HG03558 (cell line): Measurements from ENCODE around the gene EDN3.

ENCODE experiments used
- ATAC-seq: cut with Tn5 transposase; IDR thresholded peaks from one replicate; pipeline ENCODE4 v1.9.1; 2021; ENCODE audit warnings: moderate number of reproducible peaks; ENCODE audit not compliant: unreplicated experiment; ENCODE audit errors: extremely low read depth

Gene EDN3

GRCh38 chr20:59300333-59301081, at the start of gene EDN3:
Gene EDN3, plus strand, starts transcription at chr20:59300611. Its CDS starts 202 bp downstream, at chr20:59300813.
- ATAC-seq = no peak

- ATAC-seq = no peak
Measured at GRCh38 chr20:59253325-59253724, 47.1 kb upstream of the EDN3 start.

DNA sequence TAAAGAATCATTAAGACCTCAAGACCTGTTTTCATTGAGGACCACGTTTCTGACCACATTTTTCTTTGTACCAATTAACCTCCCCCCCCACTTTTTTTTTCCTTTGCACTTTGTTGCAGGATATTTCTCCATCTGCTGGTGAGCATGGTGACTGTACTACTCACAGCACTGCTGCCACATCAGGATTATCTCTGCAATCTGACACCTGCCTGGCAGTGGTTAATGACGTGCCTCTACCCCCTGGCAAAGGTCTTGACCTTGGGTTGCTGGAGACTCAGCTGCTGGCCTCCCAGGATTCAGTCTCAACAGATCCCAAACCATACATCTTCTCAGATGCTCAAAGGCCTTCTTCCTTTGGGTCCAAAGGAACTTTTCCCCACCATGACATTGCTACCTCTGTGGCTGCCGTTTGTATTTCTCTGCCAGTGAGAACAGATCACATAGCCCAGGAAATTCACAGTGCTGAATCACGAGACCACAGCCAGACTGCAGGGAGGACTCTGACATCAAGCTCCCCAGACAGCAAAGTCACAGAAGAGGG, 46.6 kb upstream of the EDN3 start:
- no peak for ATAC-seq

DNA sequence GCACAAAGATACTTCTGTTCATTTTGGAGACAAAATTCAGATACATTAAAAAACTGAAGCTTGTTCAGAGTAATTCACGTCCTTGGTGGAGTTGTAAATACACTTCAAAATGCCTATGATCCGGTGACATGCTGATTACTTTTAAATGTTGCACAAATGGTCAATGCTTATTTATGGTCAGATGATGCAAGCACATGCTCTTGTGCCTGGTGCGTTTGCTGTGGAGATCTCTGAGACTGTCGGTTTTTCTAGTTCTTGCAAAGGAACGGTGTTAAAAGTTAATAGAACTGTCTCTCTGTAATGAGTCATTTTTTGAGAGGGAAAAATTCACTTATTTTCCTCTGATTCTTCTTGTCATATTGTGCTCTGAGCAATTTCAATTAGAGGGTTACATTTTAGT, 45.2 kb upstream of the EDN3 start:
- no peak for ATAC-seq

DNA sequence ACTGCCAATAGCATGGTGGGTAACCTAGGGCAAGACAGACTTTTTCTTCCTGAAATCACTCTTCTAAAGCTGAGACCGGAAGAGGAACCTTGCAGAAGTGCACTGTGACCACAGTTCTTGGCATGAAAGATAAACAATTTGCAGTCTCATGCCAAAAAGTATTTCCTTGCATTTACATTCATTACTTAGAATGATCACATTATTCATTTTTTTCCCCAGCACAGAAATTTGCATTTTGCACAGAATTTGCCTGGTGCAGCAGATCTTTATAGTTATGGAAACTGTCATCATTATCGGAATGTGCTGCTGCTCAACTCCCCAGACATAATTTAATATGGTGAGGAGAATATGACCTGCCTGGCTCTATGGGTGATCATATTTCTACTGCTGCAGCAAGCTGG, 42.2 kb upstream of the EDN3 start:
- no peak for ATAC-seq

DNA sequence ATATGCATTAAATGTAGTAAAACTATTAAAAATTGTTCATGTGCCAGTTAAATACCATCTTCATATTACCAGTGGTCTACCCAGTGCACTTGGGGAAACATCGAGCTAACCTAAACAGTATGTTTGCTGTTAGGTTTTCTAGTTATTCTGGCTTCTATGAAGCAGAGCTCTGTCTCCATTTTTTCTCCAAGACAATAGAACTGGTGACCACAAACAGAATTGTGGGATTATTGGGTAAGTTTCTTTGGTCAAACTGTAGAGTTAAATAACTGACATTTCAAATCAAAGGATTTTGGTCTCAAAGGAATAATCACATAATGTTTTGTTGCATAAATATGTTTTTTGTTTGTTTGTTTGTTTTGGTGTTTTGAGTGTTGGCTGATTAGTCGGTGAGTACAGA, 40.5 kb upstream of the EDN3 start:
- ATAC-seq = no peak

DNA sequence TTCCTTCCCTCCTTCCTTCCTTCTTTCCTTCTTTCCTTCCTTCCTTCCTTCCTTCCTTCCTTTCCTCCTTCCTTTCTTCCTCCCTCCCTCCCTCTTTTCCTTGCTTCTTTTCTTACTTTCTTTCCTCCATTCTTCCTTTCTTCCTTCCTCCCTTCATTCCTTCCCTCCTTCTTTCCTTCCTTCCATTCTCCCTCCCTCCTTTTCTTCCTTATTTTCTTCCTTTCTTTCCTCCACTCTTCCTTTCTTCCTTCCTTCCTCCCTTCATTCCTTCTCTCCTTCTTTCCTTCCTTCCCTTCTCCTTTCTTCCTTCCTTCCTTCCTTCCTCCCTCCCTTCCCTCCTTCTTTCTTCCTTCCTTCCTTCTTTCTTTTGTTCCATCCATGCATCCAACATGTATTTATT, 35.1 kb upstream of the EDN3 start:
- no peak for ATAC-seq

DNA sequence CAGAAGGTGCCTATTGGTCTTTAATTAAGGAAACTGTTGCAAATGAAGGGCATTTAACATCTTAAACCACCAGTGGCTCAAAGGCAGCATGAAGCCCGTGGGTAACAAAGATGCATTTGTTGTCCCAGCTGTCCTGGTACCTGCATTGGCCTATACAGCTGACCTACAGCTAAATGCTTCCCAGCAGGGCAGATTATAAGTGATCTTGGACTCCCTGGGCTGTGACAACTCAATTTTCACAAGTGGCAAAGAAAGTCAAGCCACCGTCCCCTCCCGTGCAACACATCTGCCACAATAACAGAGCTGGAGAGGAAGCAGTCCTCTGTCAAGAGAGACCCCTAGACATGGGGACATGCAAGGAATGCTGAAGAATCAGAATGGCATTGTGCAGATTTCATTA, 31.5 kb upstream of the EDN3 start:
- no peak for ATAC-seq

DNA sequence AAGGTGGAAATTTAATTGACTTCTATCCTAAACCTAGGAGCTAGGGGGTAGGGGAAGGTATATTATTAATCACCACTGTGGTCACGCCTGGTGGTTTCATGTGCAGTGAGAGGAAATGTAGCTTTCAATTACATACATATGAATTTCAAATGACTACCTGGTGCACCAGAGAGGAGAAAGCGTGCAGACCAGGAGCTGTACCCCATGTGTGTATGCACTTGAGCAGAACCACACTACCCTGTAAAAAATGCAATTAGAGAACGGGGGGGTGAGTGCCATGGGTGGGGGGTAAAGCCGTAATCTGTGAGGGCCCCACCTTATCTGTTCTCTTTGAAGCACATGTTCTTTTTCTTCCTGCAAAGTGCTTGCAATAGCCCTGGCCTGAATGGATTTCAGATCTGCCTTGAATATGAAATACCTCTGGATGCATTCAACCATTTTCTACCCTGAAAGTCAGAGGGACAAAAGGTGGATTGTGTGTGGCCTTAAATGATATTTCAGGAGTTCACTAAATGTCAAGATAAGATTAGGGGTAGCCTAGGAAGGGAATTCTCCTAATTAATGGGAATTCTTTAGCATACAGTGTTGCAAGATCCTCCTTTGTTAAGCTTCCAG, 30.9 kb upstream of the EDN3 start:
- no peak for ATAC-seq

GRCh38 chr20:59270380-59270779, 30.0 kb upstream of the EDN3 start:
- ATAC-seq = no peak

- ATAC-seq = no peak
Measured at GRCh38 chr20:59273739-59274357, 26.6 kb upstream of the EDN3 start.

DNA sequence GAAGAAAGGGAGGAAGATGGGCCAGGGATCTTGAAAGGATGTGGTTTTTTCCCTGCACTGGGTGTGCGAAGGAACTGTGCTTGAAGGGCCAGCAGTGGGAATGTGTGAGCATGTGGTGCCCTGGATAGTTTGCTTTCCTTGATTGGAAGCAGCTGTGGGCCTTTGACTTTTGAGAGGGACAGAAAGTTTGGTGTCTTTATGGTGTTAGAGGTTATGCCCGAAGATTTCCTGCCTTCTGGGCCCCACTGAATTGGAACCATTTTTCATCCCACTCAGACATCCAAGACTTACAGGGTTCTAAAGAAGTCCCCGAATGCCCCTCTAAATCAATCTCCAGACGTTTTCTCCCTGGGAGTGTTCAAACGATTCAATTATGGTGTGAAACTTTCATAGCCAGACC, 23.5 kb upstream of the EDN3 start:
- ATAC-seq = no peak

- ATAC-seq = no peak
Measured at GRCh38 chr20:59284470-59284869, 15.9 kb upstream of the EDN3 start.

- no peak for ATAC-seq
Measured at GRCh38 chr20:59289994-59290393, 10.4 kb upstream of the EDN3 start.

GRCh38 chr20:59291740-59292383, 8.5 kb upstream of the EDN3 start:
- no peak for ATAC-seq

DNA sequence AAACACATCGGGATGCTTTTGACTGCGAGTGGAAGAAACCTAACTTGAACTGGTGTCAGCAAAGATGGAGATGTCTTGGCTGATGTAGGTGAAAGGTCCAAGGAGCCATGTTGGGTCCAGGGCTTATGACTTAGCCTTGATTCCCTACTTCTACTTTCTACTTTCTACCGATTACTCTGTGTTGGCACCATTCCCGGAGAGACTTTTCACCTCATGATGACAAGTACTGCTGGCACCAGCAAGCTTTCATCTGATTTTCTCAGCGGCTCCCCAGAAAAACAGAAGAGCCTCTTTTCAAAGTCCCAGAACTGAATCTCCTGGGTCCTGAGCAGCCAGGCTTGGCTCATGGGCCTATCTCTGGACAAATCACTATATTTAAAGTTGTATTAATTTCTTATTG, 4.9 kb upstream of the EDN3 start:
- ATAC-seq = no peak

- no peak for ATAC-seq
Measured at GRCh38 chr20:59297686-59298085, 2.7 kb upstream of the EDN3 start.

DNA sequence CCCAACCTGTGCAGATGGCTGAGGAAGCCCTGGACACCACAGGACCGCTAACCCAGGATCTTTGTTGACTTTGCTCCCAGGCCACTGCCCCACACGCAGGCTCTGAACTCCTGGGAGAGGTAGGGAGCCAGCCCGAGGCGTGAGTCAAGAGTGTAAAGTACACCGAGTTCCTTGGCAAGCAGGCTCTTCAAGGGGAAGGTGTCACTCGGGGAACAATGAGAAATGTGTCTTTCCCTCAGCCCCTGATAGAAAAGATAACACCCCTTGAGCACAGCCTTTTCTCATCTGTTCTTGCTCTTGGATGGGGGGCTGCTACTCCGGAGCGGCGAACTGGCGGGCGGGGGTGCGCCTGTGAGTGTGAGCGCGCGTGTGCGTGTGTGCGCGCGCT, 472 bp upstream of the EDN3 start:
- ATAC-seq = no peak

DNA sequence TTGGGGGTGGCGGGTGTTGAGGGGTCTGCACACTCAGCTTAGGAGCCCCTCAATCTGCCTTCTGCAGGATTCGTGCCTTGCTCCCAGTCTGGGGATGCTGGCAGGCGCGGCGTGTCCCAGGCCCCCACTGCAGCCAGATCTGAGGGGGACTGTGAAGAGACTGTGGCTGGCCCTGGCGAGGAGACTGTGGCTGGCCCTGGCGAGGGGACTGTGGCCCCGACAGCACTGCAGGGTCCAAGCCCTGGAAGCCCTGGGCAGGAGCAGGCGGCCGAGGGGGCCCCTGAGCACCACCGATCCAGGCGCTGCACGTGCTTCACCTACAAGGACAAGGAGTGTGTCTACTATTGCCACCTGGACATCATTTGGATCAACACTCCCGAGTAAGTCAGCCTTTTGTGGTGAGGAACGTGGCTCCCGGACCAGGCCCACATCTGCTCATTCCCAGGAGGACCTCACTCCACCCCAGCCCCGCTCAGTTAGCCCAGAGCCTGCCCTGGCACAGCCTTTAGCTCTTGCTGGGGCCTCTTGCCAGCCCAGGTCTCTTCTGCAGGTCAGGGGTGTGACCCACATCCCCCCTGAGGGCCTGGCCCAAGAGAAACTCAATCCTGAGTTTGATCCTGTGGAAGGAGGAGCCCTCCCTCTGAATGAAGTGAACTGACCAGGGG, 1.1 kb downstream of the EDN3 start:
- ATAC-seq = no peak

DNA sequence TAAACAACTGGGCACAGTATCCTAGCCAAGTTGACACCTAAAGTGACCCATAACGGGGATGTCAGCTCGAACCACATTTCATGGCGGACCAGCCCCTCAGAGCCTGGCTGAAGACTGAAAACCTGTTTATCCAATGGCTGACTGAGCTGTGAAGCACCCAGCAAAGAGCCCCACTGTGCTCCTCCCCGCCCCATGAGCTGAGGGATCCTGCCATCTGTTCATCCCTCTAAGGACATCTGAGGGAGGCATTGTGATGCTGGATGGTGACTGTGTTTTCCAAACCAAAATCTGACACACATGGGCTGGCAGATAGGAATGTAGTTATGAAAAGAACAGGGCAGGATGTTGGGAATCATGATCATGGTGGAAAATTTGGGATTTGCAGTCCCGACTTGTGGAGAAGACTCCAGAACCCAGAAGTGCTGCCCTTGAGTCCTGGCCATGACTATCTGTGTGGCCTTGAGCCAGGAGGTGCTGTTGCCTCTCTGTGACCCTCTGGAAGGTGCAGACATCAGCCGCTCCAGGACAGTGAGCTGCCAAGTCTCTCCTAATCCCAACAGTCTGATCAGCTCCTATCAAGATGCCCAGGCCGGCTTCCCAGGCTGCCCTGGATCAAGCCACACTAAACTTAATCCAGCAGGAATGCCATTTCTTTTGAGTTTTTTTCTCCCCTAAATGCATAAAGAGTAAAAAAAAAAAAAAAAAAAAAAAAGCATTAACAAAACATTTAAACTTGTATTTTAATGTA, 5.7 kb downstream of the EDN3 start:
- ATAC-seq = no peak
